Left ventricle myocardium inferior (tissue), 1 donor: ENCODE results near the gene CAPN5. TPM values are rescaled to one million over a fixed set of nuclear protein-coding genes. Genes with fewer than 3 reads are reported as not detected.

Source experiments
- DNase-seq: peaks from one replicate; pipeline ENCODE4 v3.0.0-alpha.2; 2020
- H3K27ac ChIP-seq: fragments of 200-600 bp; replicated peaks from 2 replicates; pipeline ENCODE4 v1.8.0; 2021
- H3K27me3 ChIP-seq: fragments of 200-600 bp; 2 replicates; pipeline ENCODE4 v1.8.0; 2021; ENCODE audit warnings: low read depth
- H3K36me3 ChIP-seq: fragments of 200-600 bp; 2 replicates; pipeline ENCODE4 v1.8.0; 2021
- H3K4me1 ChIP-seq: fragments of 200-600 bp; 2 replicates; pipeline ENCODE4 v1.8.0; 2021
- H3K4me3 ChIP-seq: fragments of 200-600 bp; 2 replicates; pipeline ENCODE4 v1.8.0; 2021; ENCODE audit warnings: mild to moderate bottlenecking, moderate library complexity
- H3K9me3 ChIP-seq: fragments of 200-600 bp; replicated peaks from 2 replicates; pipeline ENCODE4 v1.8.0; 2021
- CTCF ChIP-seq: fragments of 200-600 bp; IDR thresholded peaks from 2 replicates; pipeline ENCODE4 v1.8.0; 2021; ENCODE audit warnings: antibody characterized with exemption, mild to moderate bottlenecking, borderline replicate concordance
- intact Hi-C: fragments of 100-400 bp; cut with micrococcal nuclease; formaldehyde crosslinking; loops from one replicate; pipeline ENCODE4 v1.11.0; 2022
- total RNA-seq: library from RNA; stranded (reverse); fragmentation: NEBNext Ultra II Directional; extraction: Animal tissue kit (Norgen Biotek cat#: 25700); gene quantifications from one replicate; pipeline ENCODE4 v1.2.1, GENCODE V29; 2021
- donor health status: DM: no; HTN: yes; CAD: no; lungs with severe emphysema.

Gene CAPN5
- total RNA-seq, 1 donor from 2014 or later, result 2.3 TPM

- Histone ChIP-seq H3K9me3 (peaks cover 13% of the 10 kb centered on the region), H3K4me1 (peaks cover 22% of the 10 kb centered on the region), H3K27ac (peak overlapping the region; percentile 73), H3K4me3 (peak overlapping the region; percentile 21), H3K27me3 (no peaks in the 10 kb centered on the region), H3K36me3 (no peaks in the 10 kb centered on the region)
- intact Hi-C loops, result no loop called here
- no peak for DNase-seq
- no peak for TF ChIP-seq CTCF
Observed at GRCh38 chr11:77081976-77082836, 15.4 kb downstream of the CAPN5 start.

- no peaks in the 10 kb centered on the region for H3K36me3 ChIP-seq
- H3K4me1 ChIP-seq, result peaks cover 22% of the 10 kb centered on the region
- H3K9me3 ChIP-seq, result peaks cover 11% of the 10 kb centered on the region
- TF ChIP-seq CTCF, result no peak
- peak overlapping the region; percentile 73 for H3K27ac ChIP-seq
- no peaks in the 10 kb centered on the region for H3K27me3 ChIP-seq
- intact Hi-C loops, result no loop called here
- H3K4me3 ChIP-seq, result peak overlapping the region; percentile 21
- peak; percentile 58 for DNase-seq
Observed at GRCh38 chr11:77082838-77083565, 16.2 kb downstream of the CAPN5 start.

- no peak for DNase-seq
- no peaks in the 10 kb centered on the region for H3K36me3 ChIP-seq
- H3K9me3 ChIP-seq, result peaks cover 3% of the 10 kb centered on the region
- TF ChIP-seq CTCF, result no peak
- intact Hi-C loops, result no loop called here
- peak overlapping the region; percentile 73 for H3K27ac ChIP-seq
- no peak overlapping the region for H3K4me3 ChIP-seq
- H3K4me1 ChIP-seq, result peaks cover 22% of the 10 kb centered on the region
- no peaks in the 10 kb centered on the region for H3K27me3 ChIP-seq
Observed at GRCh38 chr11:77083566-77084245, 16.9 kb downstream of the CAPN5 start.

DNA sequence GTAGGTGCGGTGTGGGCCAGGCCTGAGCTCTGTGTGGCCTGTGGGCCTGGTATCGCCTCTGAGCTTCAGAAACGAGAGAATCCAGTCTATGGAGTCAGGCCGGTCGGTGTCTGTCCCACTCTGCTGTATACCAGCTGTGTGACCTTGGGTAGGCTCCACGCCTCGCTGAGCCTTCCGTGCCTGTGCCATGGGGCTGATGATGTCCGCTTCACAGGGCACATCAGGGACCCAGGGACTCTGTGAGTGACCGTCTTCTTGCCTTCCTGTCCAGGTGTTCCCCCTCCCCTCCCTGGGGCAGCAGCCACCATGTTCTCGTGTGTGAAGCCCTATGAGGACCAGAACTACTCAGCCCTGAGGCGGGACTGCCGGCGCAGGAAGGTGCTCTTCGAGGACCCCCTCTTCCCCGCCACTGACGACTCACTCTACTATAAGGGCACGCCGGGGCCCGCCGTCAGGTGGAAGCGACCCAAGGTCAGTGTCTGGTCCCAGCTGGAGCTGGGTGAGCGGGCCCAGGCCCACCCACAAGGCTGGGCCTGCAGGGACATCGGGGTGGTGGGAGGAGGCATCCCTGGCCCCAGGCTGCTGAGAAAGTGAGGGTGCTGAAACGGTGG is 17.9 kb downstream of the CAPN5 start:
- Histone ChIP-seq H3K4me3 (no peak overlapping the region), H3K36me3 (no peaks in the 10 kb centered on the region), H3K27ac (no peak overlapping the region), H3K4me1 (peaks cover 22% of the 10 kb centered on the region), H3K27me3 (no peaks in the 10 kb centered on the region), H3K9me3 (no peaks in the 10 kb centered on the region)
- intact Hi-C loops, result no loop called here
- no peak for TF ChIP-seq CTCF
- no peak for DNase-seq

DNA sequence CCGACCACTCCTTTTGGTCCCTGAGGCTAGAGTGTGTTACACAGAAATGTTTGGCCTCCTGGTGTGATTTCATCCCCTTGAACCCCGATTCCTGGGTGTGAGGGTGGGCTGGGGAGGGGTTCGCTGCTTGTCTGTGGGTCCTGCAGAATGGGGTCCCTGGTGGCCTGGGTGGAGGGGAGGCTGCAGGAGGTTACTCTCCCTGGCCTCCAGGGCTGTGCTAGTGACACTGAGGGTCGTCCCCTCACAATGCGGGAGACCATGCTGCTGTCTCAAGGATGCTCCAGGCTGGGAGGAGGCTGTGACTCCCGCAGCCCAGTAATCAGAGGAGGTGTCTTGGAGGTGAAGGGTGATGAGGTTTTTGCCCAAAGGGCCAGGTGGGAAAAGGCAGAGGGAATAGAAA is 18.9 kb downstream of the CAPN5 start:
- Histone ChIP-seq H3K4me1 (peaks cover 22% of the 10 kb centered on the region), H3K36me3 (no peaks in the 10 kb centered on the region), H3K4me3 (no peak overlapping the region), H3K27ac (no peak overlapping the region), H3K27me3 (no peaks in the 10 kb centered on the region), H3K9me3 (no peaks in the 10 kb centered on the region)
- DNase-seq, result no peak
- intact Hi-C loops, result no loop called here
- no peak for TF ChIP-seq CTCF
